Measurements from ENCODE around the gene CTNNA3.
A peak's percentile ranks its signal among the peaks of the same experiment; 100 is the strongest.
"Not testable (repeated sequence)": the region's sequence is repeated elsewhere in the genome, so short reads cannot be mapped to it uniquely, and the experiment has no call there.

The CTNNA3 gene

DNA sequence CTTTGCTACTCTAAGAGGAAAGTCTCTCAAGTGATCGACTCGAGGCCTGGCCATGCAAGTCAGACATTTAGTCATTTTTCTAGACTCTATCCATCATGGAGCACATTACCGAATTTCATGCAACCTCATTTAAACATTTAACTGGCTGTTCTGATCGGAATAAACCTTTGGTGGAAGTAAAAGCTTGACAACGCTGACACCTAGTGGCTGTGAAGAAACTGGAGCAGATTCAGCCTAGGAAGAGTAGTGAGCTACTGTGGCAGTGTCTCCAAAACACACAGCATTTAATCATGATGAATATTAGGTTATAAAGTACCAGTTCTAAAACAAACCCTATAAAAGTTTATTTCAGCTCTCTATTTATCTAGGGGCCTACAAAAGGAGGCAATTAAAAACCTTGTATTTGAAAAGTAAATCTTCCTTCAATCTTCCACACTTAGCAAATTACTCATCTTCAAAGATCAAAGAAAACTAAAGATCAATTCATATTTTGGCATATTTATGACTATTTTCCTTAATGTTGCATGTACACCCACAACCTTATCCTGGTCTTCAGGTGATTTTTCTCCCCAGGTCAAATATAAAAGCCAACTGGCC is 175.0 kb downstream of the CTNNA3 start:
- DNase-seq (ENCODE audit: insufficient read length, low spot score) (no peak), FAIRE-seq (peak; percentile 83)

DNA sequence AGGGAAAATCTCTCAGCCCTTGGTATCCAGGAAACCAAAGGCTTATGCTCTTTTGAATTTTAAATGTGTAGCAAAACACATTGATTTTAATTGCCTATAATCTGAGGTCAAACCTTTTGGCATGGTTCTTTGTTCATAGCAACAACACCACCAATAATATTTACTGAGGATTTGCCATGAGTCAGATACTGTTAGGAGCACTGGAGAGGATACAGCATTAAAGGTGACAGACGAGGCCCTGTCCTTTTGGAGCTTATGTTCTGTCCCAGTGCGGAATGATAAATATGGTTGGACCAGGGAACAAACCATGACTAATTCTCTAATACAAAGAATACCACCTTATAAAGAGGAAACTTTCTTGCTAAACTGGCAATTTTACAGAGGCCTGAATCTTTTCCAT is 176.6 kb downstream of the CTNNA3 start:
- DNase-seq (ENCODE audit: insufficient read length, low spot score) (no peak), FAIRE-seq (no peak)

DNA sequence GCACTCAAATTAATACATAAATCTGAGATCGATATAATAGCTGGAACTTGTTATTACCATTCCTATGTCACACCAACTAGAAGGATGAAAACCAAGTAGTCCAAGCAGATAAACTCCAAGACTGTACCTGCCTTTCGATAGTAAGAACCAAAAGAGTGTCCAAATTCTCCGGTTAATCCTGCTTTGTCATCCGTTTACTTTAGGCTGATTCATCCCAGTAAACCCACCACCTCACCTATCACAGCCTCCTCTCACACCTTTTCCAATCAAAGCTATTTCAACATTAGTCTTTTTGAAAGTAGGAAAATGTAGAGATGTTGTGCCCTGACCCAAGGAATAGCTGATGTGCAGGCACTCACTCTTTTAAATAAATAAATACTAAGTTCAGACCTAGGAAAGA is 177.2 kb downstream of the CTNNA3 start:
- no peak for FAIRE-seq
- DNase-seq (ENCODE audit: insufficient read length, low spot score): no peak

DNA sequence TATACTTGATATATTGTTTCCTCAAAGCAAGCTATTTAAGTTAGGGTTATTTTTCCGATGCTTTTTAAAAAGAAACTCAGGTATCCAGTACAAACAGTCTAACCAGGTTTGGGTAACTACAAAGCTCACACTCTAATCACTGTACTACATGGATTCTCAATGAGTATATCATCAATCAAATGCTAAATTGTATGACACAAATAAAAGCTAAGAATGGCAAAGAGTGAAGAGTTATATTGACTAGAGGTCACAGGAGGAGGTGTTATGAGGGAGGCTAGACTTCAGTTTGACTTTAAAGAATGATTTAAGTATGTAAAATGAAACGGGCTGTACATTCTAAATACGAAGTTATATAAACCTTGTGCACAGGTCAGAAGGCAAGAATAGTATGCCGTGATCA is 178.0 kb downstream of the CTNNA3 start:
- FAIRE-seq: no peak
- no peak for DNase-seq (ENCODE audit: insufficient read length, low spot score)

DNA sequence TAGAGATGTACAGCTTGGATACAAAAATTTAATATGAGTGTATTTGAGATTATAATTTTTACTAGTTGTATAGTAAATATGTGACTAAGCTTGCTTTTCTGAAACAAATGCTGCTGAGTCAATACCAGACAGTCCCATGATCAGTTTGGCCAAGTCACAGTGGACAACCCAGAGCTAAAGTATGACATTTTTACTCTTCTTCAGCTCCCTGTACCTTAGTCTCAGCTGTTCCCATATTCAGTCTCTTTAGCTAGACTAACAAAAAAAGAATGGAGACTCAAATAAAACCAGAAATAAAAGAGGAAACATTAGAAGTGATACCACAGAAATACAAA is 189.3 kb downstream of the CTNNA3 start:
- DNase-seq (ENCODE audit: insufficient read length, low spot score) (no peak), FAIRE-seq (no peak)

DNA sequence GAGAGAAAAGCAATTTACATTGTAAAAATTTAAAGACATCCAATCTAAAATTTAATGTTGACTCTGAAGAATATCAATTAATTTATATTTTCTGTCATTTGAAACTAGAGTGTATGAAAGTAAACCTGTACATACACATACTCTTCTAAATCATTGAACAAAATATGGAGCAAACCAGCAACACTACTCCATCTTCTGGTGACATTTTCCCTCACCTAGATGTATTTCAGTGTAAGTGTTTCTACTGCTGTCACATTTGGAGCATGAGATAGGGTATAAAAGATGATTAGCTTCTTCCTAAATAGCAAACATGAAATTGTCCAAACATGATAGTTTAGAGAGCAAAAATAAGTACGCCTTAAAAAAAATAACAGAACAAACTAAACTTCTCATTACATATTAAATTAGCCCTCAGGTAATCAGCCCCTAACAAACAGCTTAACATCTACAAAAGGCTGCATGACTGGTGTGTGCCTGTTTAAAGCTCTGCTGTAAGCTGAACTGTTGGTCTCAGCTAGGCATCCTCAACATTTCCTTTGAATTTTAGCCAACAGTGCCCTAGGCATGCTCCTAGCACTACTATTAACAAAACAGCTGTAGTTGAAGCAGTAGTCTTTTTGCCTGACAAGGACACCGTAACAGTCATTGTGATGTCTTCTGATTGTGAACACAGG is 189.8 kb downstream of the CTNNA3 start:
- FAIRE-seq (no peak), DNase-seq (ENCODE audit: insufficient read length, low spot score) (no peak)

DNA sequence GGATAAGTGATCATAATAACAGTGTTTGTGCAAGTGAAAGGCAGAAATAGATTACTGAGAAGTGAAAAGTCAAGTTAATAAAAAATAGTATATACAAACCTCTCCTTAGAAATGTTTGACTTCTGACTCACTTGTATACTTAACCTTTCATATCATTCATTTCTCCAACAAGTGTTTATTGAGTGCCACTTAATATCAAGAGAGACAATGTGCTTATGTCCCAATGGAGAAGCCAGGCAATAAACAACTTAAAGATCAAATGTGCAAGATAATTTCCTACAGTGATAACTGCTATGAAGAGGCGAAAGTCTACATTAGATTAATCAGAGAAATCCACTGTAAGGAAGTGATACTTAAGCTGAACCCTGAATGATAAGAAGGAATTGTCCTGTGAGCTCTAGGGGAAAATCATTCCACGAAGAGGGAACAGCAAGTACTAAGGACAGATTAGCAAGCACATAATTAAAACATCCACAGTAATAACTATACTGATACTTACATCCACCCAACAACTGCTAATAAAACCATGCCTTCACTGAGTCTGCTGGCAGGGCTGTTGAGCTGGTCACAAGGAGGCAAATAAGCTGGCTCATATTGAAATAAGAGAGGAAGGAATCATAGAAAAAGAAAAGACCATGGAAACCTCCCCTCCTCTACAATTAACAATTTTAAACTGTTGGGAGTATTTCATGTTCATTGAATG is 203.5 kb downstream of the CTNNA3 start:
- FAIRE-seq (no peak), DNase-seq (ENCODE audit: insufficient read length, low spot score) (no peak)

DNA sequence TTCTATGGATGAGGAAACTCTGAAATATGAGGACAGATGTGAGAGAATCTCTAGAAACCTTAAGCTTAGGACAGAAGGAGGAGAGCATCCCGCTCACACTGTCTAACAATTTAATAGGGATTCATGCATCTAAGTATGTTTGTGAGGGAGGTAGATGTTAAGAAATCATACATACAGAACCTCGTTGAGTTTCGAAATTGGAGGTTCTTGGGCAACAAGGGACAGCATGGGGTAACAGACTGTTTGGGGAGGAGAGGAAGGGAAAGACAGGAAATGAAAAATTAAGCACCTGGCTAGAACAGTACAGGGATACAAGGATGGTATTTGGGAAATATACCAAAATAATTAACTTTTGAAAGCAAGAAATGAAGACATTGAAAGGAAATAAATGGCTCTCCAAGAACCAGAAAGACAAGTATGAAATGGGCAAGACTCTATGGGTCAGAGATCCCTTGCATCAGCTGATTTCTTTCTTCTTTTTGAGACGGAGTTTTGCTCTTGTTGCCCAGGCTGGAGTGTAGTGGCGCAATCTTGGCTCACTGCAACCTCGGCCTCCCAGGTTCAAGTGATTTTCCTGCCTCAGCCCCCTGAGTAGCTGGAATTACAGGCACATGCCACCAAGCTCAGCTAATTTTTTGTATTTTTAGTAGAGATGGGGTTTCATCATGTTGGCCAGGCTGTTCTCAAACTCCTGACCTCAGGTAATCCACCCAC is 207.9 kb downstream of the CTNNA3 start:
- no peak for DNase-seq (ENCODE audit: insufficient read length, low spot score)
- no peak for FAIRE-seq

DNA sequence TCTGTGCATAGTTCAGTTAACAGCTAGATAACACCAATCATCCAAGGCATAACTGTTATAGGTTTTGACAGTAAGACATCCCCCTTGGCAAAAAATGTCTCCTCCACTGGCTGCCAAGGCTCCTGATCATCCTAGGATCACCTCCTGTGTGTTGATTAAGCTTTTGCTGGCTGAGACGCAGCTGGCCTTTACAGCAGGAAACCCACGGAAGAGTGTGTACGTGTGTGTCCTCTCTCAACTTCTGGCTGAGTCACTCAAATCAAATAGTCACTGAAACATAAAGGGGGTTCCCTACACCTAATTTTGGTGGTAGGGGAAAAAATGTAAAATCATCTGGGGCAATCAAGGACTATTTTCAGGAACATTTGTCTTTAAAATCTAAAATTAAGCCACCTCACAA is 208.8 kb downstream of the CTNNA3 start:
- FAIRE-seq: no peak
- DNase-seq (ENCODE audit: insufficient read length, low spot score): no peak

DNA sequence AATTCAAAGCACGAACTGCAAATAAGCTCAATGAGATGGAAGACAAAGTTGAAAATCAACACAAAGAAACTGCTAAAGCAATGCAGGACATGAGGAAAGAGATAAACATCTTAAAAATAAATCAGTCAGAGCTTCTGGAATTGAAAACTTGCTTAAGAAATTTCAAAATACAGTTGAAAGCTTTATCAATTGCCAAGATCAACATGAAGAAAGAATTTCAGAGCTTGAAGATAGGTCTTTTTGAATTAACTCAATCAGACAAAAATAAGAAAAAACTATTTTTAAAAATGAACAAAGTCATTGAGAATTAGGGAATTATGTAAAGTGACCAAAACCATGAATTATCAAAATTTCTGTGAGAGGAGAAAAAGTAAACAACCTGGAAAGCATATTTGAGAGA is 218.1 kb downstream of the CTNNA3 start:
- FAIRE-seq: no peak
- no peak for DNase-seq (ENCODE audit: insufficient read length, low spot score)

DNA sequence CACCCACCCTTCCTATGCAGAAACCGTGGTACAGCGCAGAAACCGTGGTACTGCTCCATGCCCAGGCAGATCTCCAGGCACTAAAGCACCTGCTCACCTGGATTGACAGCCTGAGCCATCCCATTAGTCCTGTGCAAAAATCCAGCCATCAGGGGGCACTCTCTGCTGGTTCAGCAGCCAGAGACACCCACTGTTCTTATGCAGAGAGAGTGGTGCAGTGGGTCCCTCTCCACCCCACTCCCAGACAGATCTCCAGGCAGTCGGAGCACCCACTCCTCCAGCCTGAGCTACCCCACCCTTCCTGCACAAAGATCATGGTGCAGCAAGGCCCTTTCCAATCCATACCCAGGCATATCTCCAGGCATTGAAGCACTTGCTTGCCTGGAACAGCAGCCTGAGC is 219.8 kb downstream of the CTNNA3 start:
- no peak for DNase-seq (ENCODE audit: insufficient read length, low spot score)
- FAIRE-seq: no peak

DNA sequence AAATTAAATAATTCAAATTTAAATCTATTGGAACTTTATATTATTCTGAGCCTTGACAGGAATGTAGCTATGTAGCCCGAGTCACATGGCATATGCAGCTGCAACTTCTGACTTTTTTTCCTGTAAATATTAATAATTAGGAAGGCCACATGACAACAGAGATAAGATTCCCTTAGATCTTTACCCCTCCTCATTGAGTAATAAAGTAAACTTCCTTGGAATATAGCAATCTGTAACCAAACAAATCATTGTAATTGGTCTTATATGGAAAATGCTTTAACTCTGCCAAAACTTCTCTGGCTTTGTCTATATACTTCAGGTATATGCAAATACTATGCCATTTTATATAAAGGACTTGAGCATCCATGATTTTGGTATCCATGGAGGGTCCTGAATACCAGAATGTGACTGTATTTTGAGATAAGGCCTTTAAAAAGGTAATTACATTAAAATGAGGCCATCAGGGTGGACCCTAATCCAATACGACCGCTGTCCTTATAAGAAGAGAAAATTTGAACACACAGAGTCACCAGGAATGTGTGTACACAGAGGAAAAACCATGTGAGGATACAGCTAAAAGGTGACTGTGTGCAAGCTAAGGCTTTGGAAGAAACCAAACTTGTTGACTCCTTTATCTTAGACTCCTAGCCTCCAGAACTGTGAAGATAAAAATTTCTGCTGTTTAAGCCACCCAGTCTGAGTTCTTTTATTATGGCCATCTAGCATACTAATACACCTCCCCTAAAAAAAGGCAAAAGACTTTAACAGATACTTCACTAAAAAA is 222.0 kb downstream of the CTNNA3 start:
- FAIRE-seq (no peak), DNase-seq (ENCODE audit: insufficient read length, low spot score) (no peak)

DNA sequence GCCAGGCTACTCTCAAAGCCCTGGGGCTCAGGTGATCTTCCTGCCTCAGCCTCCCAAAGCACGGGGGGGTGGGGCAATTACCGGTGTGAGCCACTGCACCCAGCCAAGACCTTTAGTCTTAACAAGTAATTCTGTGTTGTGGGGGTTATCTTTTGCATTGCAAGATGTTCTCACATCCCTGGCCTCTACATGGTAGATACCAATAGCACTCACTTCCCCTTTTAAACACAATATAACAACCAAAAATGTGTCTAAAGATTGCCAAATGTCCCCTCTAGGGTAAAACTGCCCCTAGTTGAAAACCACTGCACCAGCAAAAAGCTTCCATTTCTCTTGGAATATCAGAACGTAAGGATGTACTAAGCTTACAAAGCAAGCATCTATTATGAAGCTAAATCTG is 225.0 kb downstream of the CTNNA3 start:
- DNase-seq (ENCODE audit: insufficient read length, low spot score) (no peak), FAIRE-seq (no peak)

DNA sequence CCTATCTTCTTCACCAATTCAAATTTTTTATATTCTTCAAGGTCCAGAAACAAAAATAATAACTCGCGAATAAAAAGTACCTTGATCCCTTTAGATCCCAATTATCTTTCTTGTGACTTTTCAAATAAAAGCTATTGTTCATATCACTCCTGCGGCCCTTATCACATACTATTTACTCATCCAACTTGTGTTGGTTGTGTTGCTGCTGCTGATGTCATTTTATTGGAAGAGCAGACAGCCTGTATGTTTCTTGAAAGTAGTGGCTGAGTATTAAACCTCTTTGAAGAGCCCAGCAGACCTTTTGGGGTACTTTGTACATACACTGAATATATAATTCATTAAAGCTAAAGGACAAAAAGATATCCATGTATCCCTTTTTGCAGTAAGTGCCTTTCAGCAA is 231.7 kb downstream of the CTNNA3 start:
- no peak for FAIRE-seq
- DNase-seq (ENCODE audit: insufficient read length, low spot score): no peak

DNA sequence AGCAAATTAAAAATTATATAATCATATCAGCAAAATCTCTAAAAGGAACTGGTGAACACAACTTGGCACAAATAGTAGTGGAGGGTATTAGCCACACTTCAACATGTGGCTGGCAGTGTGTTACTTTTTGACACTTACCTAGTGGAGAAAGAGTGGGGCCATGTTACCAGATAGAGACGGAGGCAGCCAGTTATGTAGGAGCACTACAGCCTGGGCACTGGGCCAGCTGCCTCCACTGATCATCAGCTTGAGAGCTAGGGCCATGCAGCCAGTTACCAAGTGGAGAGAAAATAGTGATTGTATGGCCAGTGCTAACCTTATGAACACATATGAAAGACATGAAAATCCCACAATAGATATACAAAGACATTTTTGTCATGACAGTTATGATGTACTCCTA is 243.1 kb downstream of the CTNNA3 start:
- FAIRE-seq: no peak

DNA sequence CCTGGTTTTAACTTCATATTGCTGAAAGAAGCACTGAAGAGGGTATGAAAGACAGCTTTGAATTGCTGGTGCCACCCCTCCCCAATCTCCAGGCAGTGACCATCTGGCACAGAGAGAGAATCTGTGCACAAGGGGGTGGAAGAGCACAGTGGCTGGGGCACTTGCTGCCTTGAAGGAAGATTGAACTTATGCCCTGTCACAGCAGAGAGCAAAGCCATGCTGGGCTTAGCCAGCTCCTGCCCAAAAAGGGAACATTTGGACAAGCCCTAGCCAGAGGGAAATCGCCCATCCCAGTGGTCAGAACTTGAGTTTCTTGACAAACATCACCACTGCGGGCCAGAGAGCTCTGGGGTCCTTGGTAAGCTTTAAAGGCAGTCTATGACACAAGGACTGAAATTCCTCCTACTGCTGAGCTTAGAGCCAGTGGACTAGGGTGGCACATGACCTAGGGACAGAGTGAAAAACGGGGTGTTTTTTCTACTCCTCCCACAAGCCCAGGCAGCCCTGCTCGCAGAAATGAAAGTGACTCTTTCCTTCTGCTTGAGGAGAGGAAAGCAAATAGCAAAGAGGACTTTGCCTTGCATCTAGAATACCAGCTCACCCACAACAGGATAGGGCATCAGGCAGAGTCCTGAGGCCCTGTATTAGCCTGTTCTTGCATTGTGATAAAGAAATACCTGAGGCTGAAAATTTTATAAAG is 257.2 kb downstream of the CTNNA3 start:
- FAIRE-seq (no peak), DNase-seq (ENCODE audit: insufficient read length, low spot score) (no peak)

More for the DNA sequence above, 243.1 kb downstream of the CTNNA3 start:
- DNase-seq (ENCODE audit: insufficient read length, low spot score): no peak

DNA sequence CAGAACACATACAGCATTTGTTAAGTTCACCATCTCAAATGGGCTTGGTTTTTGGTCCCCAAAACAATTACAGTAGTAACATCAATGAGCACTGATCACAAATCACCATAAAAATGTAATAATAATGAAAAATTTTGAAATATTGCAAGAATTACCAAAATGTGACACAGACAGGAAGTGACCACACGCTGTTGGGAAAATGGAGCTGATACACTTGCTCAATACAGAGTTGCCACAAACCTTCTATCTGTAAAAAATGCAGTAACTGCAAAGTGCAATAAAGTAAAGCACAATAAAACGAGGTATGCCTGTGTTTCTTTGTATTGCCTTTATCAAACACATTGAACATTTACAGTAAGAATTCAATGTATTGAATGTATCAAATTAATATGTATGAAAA is 262.7 kb downstream of the CTNNA3 start:
- no peak for DNase-seq (ENCODE audit: insufficient read length, low spot score)

DNA sequence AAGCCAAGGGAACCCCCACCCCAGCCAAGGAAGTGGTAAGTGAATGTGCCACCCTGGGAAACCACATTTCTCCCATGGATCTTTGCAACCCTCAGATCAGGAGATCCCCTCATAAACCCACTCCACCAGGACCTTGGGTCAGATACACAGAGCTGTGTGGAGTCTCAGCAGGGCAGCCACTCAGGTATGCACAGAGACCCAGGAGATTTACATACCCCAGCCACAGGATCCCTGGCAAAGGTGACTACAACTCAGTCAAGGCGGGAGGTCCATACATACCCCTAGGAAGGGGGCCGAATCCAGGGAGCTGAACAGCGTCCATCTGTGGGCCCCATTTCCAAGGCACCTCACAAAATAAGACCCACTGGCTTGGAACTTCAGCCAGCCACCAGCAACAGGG is 293.4 kb downstream of the CTNNA3 start:
- no peak for FAIRE-seq
- no peak for DNase-seq (ENCODE audit: insufficient read length, low spot score)

More for the DNA sequence above, 262.7 kb downstream of the CTNNA3 start:
- FAIRE-seq: no peak

DNA sequence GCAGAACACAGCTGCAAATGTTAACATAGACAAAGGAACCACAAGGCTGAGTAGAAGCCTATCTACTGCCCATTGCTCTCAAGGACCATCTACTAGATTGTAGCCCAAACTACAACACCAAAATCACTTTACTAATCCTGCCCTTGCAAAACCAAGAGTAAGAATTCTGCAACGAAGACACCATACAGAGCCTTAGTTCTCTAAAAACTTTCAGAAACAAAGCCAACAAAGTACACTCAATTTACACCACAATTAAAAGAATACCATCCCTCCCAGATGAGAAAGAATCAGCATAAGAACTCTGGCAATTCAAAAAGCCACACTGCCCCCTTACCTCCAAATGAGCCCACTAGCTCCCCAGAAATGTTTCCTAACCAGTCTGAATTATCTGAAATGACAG is 294.3 kb downstream of the CTNNA3 start:
- FAIRE-seq: no peak
- DNase-seq (ENCODE audit: insufficient read length, low spot score): no peak

DNA sequence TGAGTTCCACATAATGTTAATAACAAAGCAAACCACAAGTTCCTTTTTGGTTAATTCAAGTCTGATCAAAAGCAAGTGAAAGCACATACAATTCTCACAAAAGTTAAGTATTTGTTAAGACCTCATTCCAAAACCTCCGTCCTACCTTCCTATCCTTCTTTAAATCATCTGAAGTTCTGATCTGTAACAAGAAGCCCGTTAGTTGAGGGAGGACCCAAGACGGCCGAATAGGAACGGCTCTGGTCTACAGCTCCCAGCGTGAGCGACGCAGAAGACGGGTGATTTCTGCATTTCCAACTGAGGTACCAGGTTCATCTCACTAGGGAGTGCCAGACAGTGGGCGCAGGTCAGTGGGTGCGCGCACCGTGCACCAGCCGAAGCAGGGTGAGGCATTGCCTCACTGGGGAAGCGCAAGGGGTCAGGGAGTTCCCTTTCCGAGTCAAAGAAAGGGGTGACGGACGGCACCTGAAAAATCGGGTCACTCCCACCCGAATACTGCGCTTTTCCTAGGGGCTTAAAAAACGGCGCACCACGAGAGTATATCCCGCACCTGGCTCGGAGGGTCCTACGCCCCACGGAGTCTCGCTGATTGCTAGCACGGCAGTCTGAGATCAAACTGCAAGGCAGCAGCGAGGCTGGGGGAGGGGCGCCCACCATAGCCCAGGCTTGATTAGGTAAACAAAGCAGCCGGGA is 309.0 kb downstream of the CTNNA3 start:
- DNase-seq (ENCODE audit: insufficient read length, low spot score); FAIRE-seq: not testable (repeated sequence)

Data from GM19239 (cell line).